ENCODE data around the gene SOST. TPM values are rescaled to one million over a fixed set of nuclear protein-coding genes. Genes with fewer than 3 reads are reported as not detected.

The SOST gene
- total RNA-seq, 2 experiments from 2014 or later: not detected

GRCh38 chr17:43769859-43770258 lies 11.3 kb upstream of the SOST start:
- peaks cover 3% of the 10 kb centered on the region for H3K36me3 Mint-ChIP-seq (ENCODE audit: low read depth)
- DNase-seq: no peak
- no peak overlapping the region for H3K4me3 Mint-ChIP-seq
- ChIA-PET CTCF (interaction anchor here (1.0 to 2.3 kb wide), 2 partner anchors 12 to 76 kb away, joined by 3 to 6 read pairs; no protein-coding TSS in a partner anchor), POLR2A (no interaction called here)
- peaks cover 3% of the 10 kb centered on the region for H3K27me3 Mint-ChIP-seq
- peaks cover 4% of the 10 kb centered on the region for H3K4me1 Mint-ChIP-seq
- H3K27ac Mint-ChIP-seq: no peak overlapping the region
- H3K9me3 Mint-ChIP-seq: no peaks in the 10 kb centered on the region

- Mint-ChIP-seq H3K4me3 (no peak overlapping the region), H3K36me3 (ENCODE audit: low read depth) (peaks cover 3% of the 10 kb centered on the region), H3K9me3 (no peaks in the 10 kb centered on the region), H3K27ac (no peak overlapping the region), H3K4me1 (peaks cover 4% of the 10 kb centered on the region), H3K27me3 (peaks cover 3% of the 10 kb centered on the region)
- CTCF ChIA-PET: interaction anchor here (1.0 to 2.3 kb wide), 2 partner anchors 11 to 77 kb away, joined by 3 to 6 read pairs; no protein-coding TSS in a partner anchor
- no peak for DNase-seq
- POLR2A ChIA-PET: no interaction called here
Observed at GRCh38 chr17:43769426-43769825, 10.8 kb upstream of the SOST start.

- Mint-ChIP-seq H3K36me3 (ENCODE audit: low read depth) (peaks cover 3% of the 10 kb centered on the region), H3K9me3 (no peaks in the 10 kb centered on the region), H3K4me3 (no peak overlapping the region), H3K27me3 (peaks cover 3% of the 10 kb centered on the region), H3K4me1 (peaks cover 4% of the 10 kb centered on the region), H3K27ac (no peak overlapping the region)
- ChIA-PET CTCF (interaction anchor here (1.0 to 2.3 kb wide), 2 partner anchors 11 to 77 kb away, joined by 3 to 6 read pairs; no protein-coding TSS in a partner anchor), POLR2A (no interaction called here)
- DNase-seq: no peak
Observed at GRCh38 chr17:43768943-43769342, 10.4 kb upstream of the SOST start.

DNA sequence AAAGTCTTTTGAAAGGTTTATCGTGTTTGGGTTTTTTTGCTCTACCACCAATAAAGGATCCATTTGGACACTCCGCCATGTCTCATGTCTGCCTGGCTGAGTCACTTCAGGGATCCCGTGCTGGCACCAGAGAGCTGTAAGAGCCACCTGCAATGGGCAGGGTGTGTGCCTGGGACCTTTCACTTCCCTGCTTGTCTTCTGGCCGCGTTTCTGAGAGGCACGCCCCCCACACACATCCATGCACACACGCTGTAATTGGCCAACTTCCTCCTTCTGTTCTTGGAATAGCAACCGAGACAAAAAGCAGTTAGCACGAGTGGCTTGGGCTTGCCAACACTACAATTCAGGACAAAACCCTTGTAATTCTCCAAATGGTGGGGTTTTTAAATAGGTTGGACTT lies 9.8 kb upstream of the SOST start:
- ChIA-PET CTCF (interaction anchor here (0.6 to 1.6 kb wide), 2 partner anchors 70 to 554 kb away, joined by 3 to 4 read pairs; no protein-coding TSS in a partner anchor), POLR2A (no interaction called here)
- Mint-ChIP-seq H3K27ac (no peak overlapping the region), H3K27me3 (peaks cover 7% of the 10 kb centered on the region), H3K9me3 (no peaks in the 10 kb centered on the region), H3K36me3 (ENCODE audit: low read depth) (no peaks in the 10 kb centered on the region), H3K4me3 (no peak overlapping the region), H3K4me1 (peaks cover 2% of the 10 kb centered on the region)
- DNase-seq: no peak

DNA sequence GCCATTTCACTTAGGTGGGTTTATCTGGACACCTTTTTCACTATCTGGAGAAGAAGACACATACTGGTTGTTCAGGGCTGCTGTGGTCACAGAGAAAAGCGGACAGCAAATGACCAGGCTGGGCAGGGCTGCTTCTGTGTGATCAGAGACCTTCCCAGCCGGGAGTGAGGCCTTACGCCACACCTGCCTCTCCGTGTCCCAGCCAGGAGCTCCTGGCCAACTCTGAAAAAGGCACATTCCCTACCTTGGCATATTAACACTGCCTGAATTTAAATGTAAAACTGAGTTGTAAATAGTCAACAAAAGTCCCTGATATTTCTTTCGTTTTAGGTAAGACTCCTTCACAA lies 9.1 kb upstream of the SOST start:
- H3K36me3 Mint-ChIP-seq (ENCODE audit: low read depth): no peaks in the 10 kb centered on the region
- no peak overlapping the region for H3K4me3 Mint-ChIP-seq
- DNase-seq: no peak
- H3K4me1 Mint-ChIP-seq: no peaks in the 10 kb centered on the region
- ChIA-PET POLR2A (no interaction called here), CTCF (interaction anchor here (0.6 to 2.9 kb wide), 9 partner anchors 12 to 553 kb away, joined by 3 to 12 read pairs (median 4); no protein-coding TSS in a partner anchor)
- H3K27me3 Mint-ChIP-seq: peaks cover 7% of the 10 kb centered on the region
- no peaks in the 10 kb centered on the region for H3K9me3 Mint-ChIP-seq
- no peak overlapping the region for H3K27ac Mint-ChIP-seq

GRCh38 chr17:43767053-43767712 lies 8.6 kb upstream of the SOST start:
- H3K4me1 Mint-ChIP-seq: no peaks in the 10 kb centered on the region
- POLR2A ChIA-PET: no interaction called here

DNA sequence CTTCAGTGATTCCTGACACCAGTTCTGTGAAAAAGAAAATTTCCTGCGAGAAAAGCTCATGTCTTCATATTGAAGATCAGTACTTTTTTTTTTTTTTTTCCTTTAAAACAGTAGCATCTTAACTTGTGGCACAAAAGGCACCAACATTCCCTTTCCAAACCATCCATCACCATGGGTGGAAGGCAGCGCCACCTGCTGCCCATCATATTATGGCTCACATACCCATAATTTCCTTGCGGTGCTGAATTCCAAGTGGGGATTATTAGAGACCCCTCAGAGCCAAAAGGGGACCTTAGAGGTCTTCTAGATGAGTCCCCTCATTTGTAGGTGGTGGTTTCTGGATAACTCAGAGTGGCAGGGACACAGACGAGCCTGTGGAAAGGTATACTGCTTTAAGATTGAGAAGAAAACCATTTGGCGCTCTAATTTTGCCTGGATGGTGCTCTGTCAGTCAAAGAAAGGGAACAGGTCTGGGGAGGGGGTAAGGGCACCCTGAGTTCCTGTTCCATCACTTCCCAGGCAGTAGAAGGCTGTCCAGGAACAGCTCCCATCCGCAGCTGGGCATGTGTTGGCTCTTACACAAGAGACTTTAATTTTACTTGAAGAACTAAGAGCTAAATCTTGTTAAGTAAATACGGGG lies 7.9 kb upstream of the SOST start:
- ChIA-PET POLR2A (no interaction called here), CTCF (interaction anchor here (0.7 to 2.9 kb wide), 13 partner anchors 8 to 190 kb away, joined by 3 to 12 read pairs (median 4); no protein-coding TSS in a partner anchor)
- Mint-ChIP-seq H3K4me3 (no peak overlapping the region), H3K27me3 (peaks cover 7% of the 10 kb centered on the region), H3K27ac (no peak overlapping the region), H3K9me3 (no peaks in the 10 kb centered on the region), H3K4me1 (no peaks in the 10 kb centered on the region), H3K36me3 (ENCODE audit: low read depth) (no peaks in the 10 kb centered on the region)
- peak; percentile 57 for DNase-seq

More at GRCh38 chr17:43767053-43767712, 8.6 kb upstream of the SOST start:
- CTCF ChIA-PET: interaction anchor here (0.9 to 2.9 kb wide), 9 partner anchors 8 to 190 kb away, joined by 3 to 12 read pairs (median 4); no protein-coding TSS in a partner anchor
- no peak overlapping the region for H3K27ac Mint-ChIP-seq
- no peak overlapping the region for H3K4me3 Mint-ChIP-seq
- no peaks in the 10 kb centered on the region for H3K36me3 Mint-ChIP-seq (ENCODE audit: low read depth)
- H3K27me3 Mint-ChIP-seq: peaks cover 7% of the 10 kb centered on the region
- no peak for DNase-seq
- no peaks in the 10 kb centered on the region for H3K9me3 Mint-ChIP-seq

GRCh38 chr17:43760254-43760852 lies 1.8 kb upstream of the SOST start:
- CTCF ChIA-PET: interaction anchor here (0.6 to 8.9 kb wide), 13 partner anchors 11 to 1014 kb away, joined by 3 to 135 read pairs (median 4); no protein-coding TSS in a partner anchor

GRCh38 chr17:43759836-43760235 lies 1.2 kb upstream of the SOST start:
- Mint-ChIP-seq H3K27me3 (peaks cover 20% of the 10 kb centered on the region), H3K4me1 (peaks cover 3% of the 10 kb centered on the region), H3K36me3 (ENCODE audit: low read depth) (no peaks in the 10 kb centered on the region), H3K4me3 (no peak overlapping the region), H3K27ac (no peak overlapping the region), H3K9me3 (no peaks in the 10 kb centered on the region)
- ChIA-PET CTCF (interaction anchor here (0.6 to 8.9 kb wide), 8 partner anchors 10 to 184 kb away, joined by 3 to 135 read pairs (median 4); no protein-coding TSS in a partner anchor), POLR2A (no interaction called here)
- DNase-seq: no peak

More at GRCh38 chr17:43760254-43760852, 1.8 kb upstream of the SOST start:
- H3K27ac Mint-ChIP-seq: no peak overlapping the region
- peaks cover 3% of the 10 kb centered on the region for H3K4me1 Mint-ChIP-seq
- H3K27me3 Mint-ChIP-seq: peaks cover 23% of the 10 kb centered on the region
- no peaks in the 10 kb centered on the region for H3K9me3 Mint-ChIP-seq
- peak; percentile 94 for DNase-seq
- no peaks in the 10 kb centered on the region for H3K36me3 Mint-ChIP-seq (ENCODE audit: low read depth)
- POLR2A ChIA-PET: interaction anchor here (0.5 kb wide), 1 partner anchor 67 kb away, joined by 4 read pairs; no protein-coding TSS in a partner anchor
- no peak overlapping the region for H3K4me3 Mint-ChIP-seq

DNA sequence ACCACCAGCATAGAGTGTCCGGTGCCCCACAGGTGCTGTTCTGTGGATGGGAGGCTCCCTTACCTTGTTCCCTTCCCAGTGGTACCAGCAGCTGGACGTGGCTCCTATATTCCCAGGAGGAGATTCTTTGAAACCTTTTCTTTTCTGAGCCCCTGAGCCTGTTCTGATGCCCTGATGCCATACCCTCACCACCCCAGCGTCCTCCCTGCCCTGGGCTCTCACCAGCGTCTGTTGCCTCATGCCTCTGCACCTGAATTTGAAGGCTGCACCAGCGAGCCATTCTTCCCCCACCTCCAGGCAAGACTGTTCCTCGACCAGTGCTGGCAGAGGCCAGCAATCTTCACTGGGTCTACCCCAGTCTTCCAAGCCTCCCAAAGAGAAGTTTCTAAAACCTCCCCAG lies 505 bp downstream of the SOST start:
- DNase-seq: no peak
- POLR2A ChIA-PET: interaction anchor here (0.5 kb wide), 1 partner anchor 76 kb away, joined by 3 read pairs; no protein-coding TSS in a partner anchor
- Mint-ChIP-seq H3K9me3 (no peaks in the 10 kb centered on the region), H3K4me1 (peaks cover 7% of the 10 kb centered on the region), H3K27me3 (peaks cover 33% of the 10 kb centered on the region), H3K27ac (no peak overlapping the region), H3K4me3 (no peak overlapping the region), H3K36me3 (ENCODE audit: low read depth) (no peaks in the 10 kb centered on the region)
- CTCF ChIA-PET: interaction anchor here (1.0 to 8.9 kb wide), 3 partner anchors 11 to 61 kb away, joined by 3 to 135 read pairs (median 13); no protein-coding TSS in a partner anchor

- no peaks in the 10 kb centered on the region for H3K9me3 Mint-ChIP-seq
- no peak overlapping the region for H3K27ac Mint-ChIP-seq
- peaks cover 40% of the 10 kb centered on the region for H3K27me3 Mint-ChIP-seq
- H3K36me3 Mint-ChIP-seq (ENCODE audit: low read depth): no peaks in the 10 kb centered on the region
- DNase-seq: no peak
- ChIA-PET CTCF (interaction anchor here (3.4 to 8.9 kb wide), 2 partner anchors 43 to 60 kb away, joined by 13 to 135 read pairs; no protein-coding TSS in a partner anchor), POLR2A (no interaction called here)
- no peak overlapping the region for H3K4me3 Mint-ChIP-seq
- H3K4me1 Mint-ChIP-seq: peaks cover 8% of the 10 kb centered on the region
Observed at GRCh38 chr17:43757171-43757660, 1.4 kb downstream of the SOST start.

DNA sequence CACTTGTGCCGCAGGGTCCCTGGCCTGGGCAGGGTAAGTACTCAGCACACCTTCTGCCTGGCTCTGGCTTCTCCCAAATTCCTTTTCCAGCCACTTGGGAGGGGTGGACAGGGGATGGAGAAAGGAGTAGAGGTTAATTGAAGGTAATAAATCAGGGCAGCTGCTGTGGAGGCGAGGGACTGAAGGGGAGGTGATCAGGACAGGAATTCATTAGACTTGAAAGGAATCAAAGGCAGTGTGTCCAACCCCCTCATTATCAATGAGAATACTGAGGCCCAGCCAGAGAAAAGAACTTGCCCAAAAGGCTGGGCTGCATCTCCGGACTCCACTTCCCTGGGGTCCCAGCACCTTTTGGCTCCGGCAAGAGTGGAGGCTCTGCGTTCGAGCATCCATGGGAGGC lies 2.4 kb downstream of the SOST start:
- Mint-ChIP-seq H3K27me3 (peaks cover 45% of the 10 kb centered on the region), H3K4me1 (peaks cover 8% of the 10 kb centered on the region), H3K36me3 (ENCODE audit: low read depth) (no peaks in the 10 kb centered on the region), H3K4me3 (no peak overlapping the region), H3K27ac (no peak overlapping the region), H3K9me3 (no peaks in the 10 kb centered on the region)
- ChIA-PET CTCF (interaction anchor here (0.5 to 8.9 kb wide), 4 partner anchors 12 to 1954 kb away, joined by 3 to 135 read pairs (median 4); no protein-coding TSS in a partner anchor), POLR2A (no interaction called here)
- DNase-seq: no peak

Measured in activated CD4-positive, alpha-beta T cell treated with anti-CD3 and anti-CD28 coated beads, Interleukin-2, amount 10 ng/mL, durations not matched to agents 7 days and 5 days (primary cell).